Posterior vena cava (tissue), 2 donors: ENCODE results near the gene CARS1. TPM values are rescaled to one million over a fixed set of nuclear protein-coding genes. Genes with fewer than 3 reads are reported as not detected.
A peak's percentile ranks its signal among the peaks of the same experiment; 100 is the strongest.

Experiments
- DNase-seq: peaks from one replicate; pipeline ENCODE4 v3.0.0-alpha.2; 2020; ENCODE audit warnings: low spot score
- intact Hi-C, 2 donors: fragments of 100-400 bp; cut with DNase I; formaldehyde crosslinking; loops; one replicate each; pipeline versions ENCODE4 v1.14.1 to v1.14.2; 2022 to 2023
- total RNA-seq, 2 donors: library from RNA; stranded (reverse); fragmentation: NEBNext Ultra II Directional; extraction: Animal tissue kit (Norgen Biotek cat#: 25700); gene quantifications; one replicate each; pipeline ENCODE4 v1.2.1, GENCODE V29; 2021
- donor health status: DM: yes; HTN: yes; CAD: no.
- donor health status: DM: yes; HTN: yes; CAD: no.

The CARS1 gene
- total RNA-seq, 2 donors from 2014 or later: 44.2 to 60.6 TPM

GRCh38 chr11:3091081-3091845, 34.0 kb upstream of the CARS1 start:
- intact Hi-C loops: loop anchor here (1.0 to 5.0 kb wide), 3 partner anchors 34 to 54 kb away; partner anchors contain the start of gene CARS1 (in 1 of the 2)
- DNase-seq: no peak

- intact Hi-C loops: loop anchor here (2.0 to 5.0 kb wide), 2 partner anchors 33 to 51 kb away; partner anchors contain the start of gene CARS1 (in 1 of the 2)
Measured at GRCh38 chr11:3090096-3090901, 33.1 kb upstream of the CARS1 start.

GRCh38 chr11:3089236-3090061, 32.2 kb upstream of the CARS1 start:
- intact Hi-C loops: loop anchor here (2.0 to 5.0 kb wide), 2 partner anchors 32 to 51 kb away; partner anchors contain the start of gene CARS1 (in 1 of the 2)
- no peak for DNase-seq

More at GRCh38 chr11:3090096-3090901, 33.1 kb upstream of the CARS1 start:
- DNase-seq: no peak

- DNase-seq: no peak
- intact Hi-C loops: no loop called here
Measured at GRCh38 chr11:3088806-3089205, 31.6 kb upstream of the CARS1 start.

- intact Hi-C loops: no loop called here
Measured at GRCh38 chr11:3087821-3088800, 30.9 kb upstream of the CARS1 start.

GRCh38 chr11:3087373-3087772, 30.1 kb upstream of the CARS1 start:
- DNase-seq: no peak
- intact Hi-C loops: no loop called here

More at GRCh38 chr11:3087821-3088800, 30.9 kb upstream of the CARS1 start:
- DNase-seq: no peak

- intact Hi-C loops: no loop called here
Measured at GRCh38 chr11:3086671-3087150, 29.5 kb upstream of the CARS1 start.

GRCh38 chr11:3086114-3086513, 28.9 kb upstream of the CARS1 start:
- intact Hi-C loops: no loop called here
- DNase-seq: no peak

More at GRCh38 chr11:3086671-3087150, 29.5 kb upstream of the CARS1 start:
- DNase-seq: no peak

GRCh38 chr11:3085052-3085451, 27.8 kb upstream of the CARS1 start:
- intact Hi-C loops: no loop called here
- no peak for DNase-seq

GRCh38 chr11:3083321-3083720, 26.1 kb upstream of the CARS1 start:
- intact Hi-C loops: loop anchor here in 1 of 2 donors (5.0 kb wide), 1 partner anchor 339 kb away; no protein-coding TSS in a partner anchor
- no peak for DNase-seq

- intact Hi-C loops: loop anchor here in 1 of 2 donors (5.0 kb wide), 1 partner anchor 341 kb away; no protein-coding TSS in a partner anchor
- no peak for DNase-seq
Measured at GRCh38 chr11:3081386-3081751, 24.1 kb upstream of the CARS1 start.

GRCh38 chr11:3080733-3081385, 23.6 kb upstream of the CARS1 start:
- no peak for DNase-seq
- intact Hi-C loops: loop anchor here in 1 of 2 donors (5.0 kb wide), 1 partner anchor 341 kb away; no protein-coding TSS in a partner anchor

- no peak for DNase-seq
- intact Hi-C loops: loop anchor here in 1 of 2 donors (5.0 kb wide), 1 partner anchor 342 kb away; no protein-coding TSS in a partner anchor
Measured at GRCh38 chr11:3080104-3080503, 22.9 kb upstream of the CARS1 start.

- DNase-seq: peak; percentile 45
- intact Hi-C loops: no loop called here
Measured at GRCh38 chr11:3077846-3078440, 20.7 kb upstream of the CARS1 start.

- peak; percentile 57 for DNase-seq
- intact Hi-C loops: no loop called here
Measured at GRCh38 chr11:3077189-3077836, 20.1 kb upstream of the CARS1 start.

GRCh38 chr11:3074912-3075589, 17.8 kb upstream of the CARS1 start:
- intact Hi-C loops: no loop called here
- DNase-seq: peak; percentile 47
